Measurements from ENCODE around the gene NUDT9. TPM values are rescaled to one million over a fixed set of nuclear protein-coding genes. Genes with fewer than 3 reads are reported as not detected.
A peak's percentile ranks its signal among the peaks of the same experiment; 100 is the strongest.

Gene NUDT9
- total and polyA plus RNA-seq, 2 donors (not counting 1 experiment from before 2014, with no cell fraction given): 18.8 to 29.2 TPM

- no peak overlapping the region for H2AFZ ChIP-seq (ENCODE audit: low read length)
- H3K27ac ChIP-seq (ENCODE audit: insufficient read depth, low read length): no peak overlapping the region
- H3K27me3 ChIP-seq (ENCODE audit: control insufficient read depth, insufficient read depth, low read length): no peaks in the 10 kb centered on the region
- H3K79me2 ChIP-seq (ENCODE audit: control insufficient read depth, insufficient read depth, low read length): no peaks in the 10 kb centered on the region
- no peak for TF ChIP-seq EZH2 (IDR thresholded peaks at IDR 0.05; ENCODE audit: low read length, missing control alignments)
- no peak for TF ChIP-seq CTCF (conservative IDR thresholded peaks at IDR 0.05 in 1 of 2, IDR thresholded peaks at IDR 0.05 in 1 of 2; ENCODE audit: low read depth in 1 of 2, low read length in 2 of 2)
- H3K9ac ChIP-seq (ENCODE audit: insufficient read depth, low read length): no peak overlapping the region
- H3K9me3 ChIP-seq (ENCODE audit: control insufficient read depth, insufficient read depth, low read depth, low read length): no peaks in the 10 kb centered on the region
- no peak for DNase-seq (ENCODE audit: low read depth in 2 of 2)
- H3K36me3 ChIP-seq (ENCODE audit: control insufficient read depth, insufficient read depth, low read length): no peaks in the 10 kb centered on the region
- H4K20me1 ChIP-seq (ENCODE audit: control insufficient read depth, extremely low read depth, insufficient read depth, low read length): no peaks in the 10 kb centered on the region
- no peaks in the 10 kb centered on the region for H3K4me1 ChIP-seq (ENCODE audit: control insufficient read depth, extremely low read depth, insufficient read depth, low read length)
- no peak overlapping the region for H3K4me3 ChIP-seq (replicated peaks in 1 of 4; ENCODE audit: control extremely low read depth in 1 of 4, insufficient read depth in 1 of 4, low read depth in 3 of 4, low read length in 4 of 4)
- H3K4me2 ChIP-seq (ENCODE audit: extremely low read depth, insufficient read depth, low read length): no peak overlapping the region
Measured at GRCh38 chr4:87451537-87451936, 29.2 kb downstream of the NUDT9 start.

GRCh38 chr4:87458913-87459312 is 36.5 kb downstream of the NUDT9 start:
- Histone ChIP-seq H3K9ac (ENCODE audit: insufficient read depth, low read length) (no peak overlapping the region), H3K4me1 (ENCODE audit: control insufficient read depth, extremely low read depth, insufficient read depth, low read length) (no peaks in the 10 kb centered on the region), H3K4me2 (ENCODE audit: extremely low read depth, insufficient read depth, low read length) (no peak overlapping the region), H2AFZ (ENCODE audit: low read length) (no peak overlapping the region), H3K27me3 (ENCODE audit: control insufficient read depth, insufficient read depth, low read length) (no peaks in the 10 kb centered on the region), H3K36me3 (ENCODE audit: control insufficient read depth, insufficient read depth, low read length) (no peaks in the 10 kb centered on the region), H4K20me1 (ENCODE audit: control insufficient read depth, extremely low read depth, insufficient read depth, low read length) (no peaks in the 10 kb centered on the region), H3K9me3 (ENCODE audit: control insufficient read depth, insufficient read depth, low read depth, low read length) (no peaks in the 10 kb centered on the region), H3K79me2 (ENCODE audit: control insufficient read depth, insufficient read depth, low read length) (no peaks in the 10 kb centered on the region), H3K4me3 (replicated peaks in 1 of 4; ENCODE audit: control extremely low read depth in 1 of 4, insufficient read depth in 1 of 4, low read depth in 3 of 4, low read length in 4 of 4) (no peak overlapping the region), H3K27ac (ENCODE audit: insufficient read depth, low read length) (no peak overlapping the region)
- TF ChIP-seq EZH2 (IDR thresholded peaks at IDR 0.05; ENCODE audit: low read length, missing control alignments): no peak
- no peak for TF ChIP-seq CTCF (conservative IDR thresholded peaks at IDR 0.05 in 1 of 2, IDR thresholded peaks at IDR 0.05 in 1 of 2; ENCODE audit: low read depth in 1 of 2, low read length in 2 of 2)
- DNase-seq (ENCODE audit: low read depth in 2 of 2): no peak

- no peak overlapping the region for H2AFZ ChIP-seq (ENCODE audit: low read length)
- H3K4me1 ChIP-seq (ENCODE audit: control insufficient read depth, extremely low read depth, insufficient read depth, low read length): no peaks in the 10 kb centered on the region
- no peaks in the 10 kb centered on the region for H3K79me2 ChIP-seq (ENCODE audit: control insufficient read depth, insufficient read depth, low read length)
- H3K36me3 ChIP-seq (ENCODE audit: control insufficient read depth, insufficient read depth, low read length): no peaks in the 10 kb centered on the region
- H3K27me3 ChIP-seq (ENCODE audit: control insufficient read depth, insufficient read depth, low read length): no peaks in the 10 kb centered on the region
- no peaks in the 10 kb centered on the region for H4K20me1 ChIP-seq (ENCODE audit: control insufficient read depth, extremely low read depth, insufficient read depth, low read length)
- H3K9me3 ChIP-seq (ENCODE audit: control insufficient read depth, insufficient read depth, low read depth, low read length): no peaks in the 10 kb centered on the region
- peak; percentile 17 to 51 for DNase-seq (ENCODE audit: low read depth in 2 of 2)
- no peak overlapping the region for H3K27ac ChIP-seq (ENCODE audit: insufficient read depth, low read length)
- H3K9ac ChIP-seq (ENCODE audit: insufficient read depth, low read length): no peak overlapping the region
- no peak overlapping the region for H3K4me2 ChIP-seq (ENCODE audit: extremely low read depth, insufficient read depth, low read length)
- no peak overlapping the region for H3K4me3 ChIP-seq (replicated peaks in 1 of 4; ENCODE audit: control extremely low read depth in 1 of 4, insufficient read depth in 1 of 4, low read depth in 3 of 4, low read length in 4 of 4)
- TF ChIP-seq CTCF (conservative IDR thresholded peaks at IDR 0.05 in 1 of 2, IDR thresholded peaks at IDR 0.05 in 1 of 2; ENCODE audit: low read depth in 1 of 2, low read length in 2 of 2) (no peak), EZH2 (IDR thresholded peaks at IDR 0.05; ENCODE audit: low read length, missing control alignments) (no peak)
Measured at GRCh38 chr4:87461281-87461700, 38.9 kb downstream of the NUDT9 start.

Measured in fibroblast of lung (primary cell).